Pons (tissue), 1 donor: Measurements from ENCODE around the gene CDK4.

ENCODE experiments used
- DNase-seq: peaks from one replicate; pipeline ENCODE4 v3.0.0-alpha.2; 2016; ENCODE audit warnings: low spot score

Gene CDK4

GRCh38 chr12:57756406-57757341, 4.6 kb upstream of the CDK4 start:
- no peak for DNase-seq

GRCh38 chr12:57755454-57756372, 3.6 kb upstream of the CDK4 start:
- no peak for DNase-seq

GRCh38 chr12:57755194-57755453, 3.0 kb upstream of the CDK4 start:
- no peak for DNase-seq

GRCh38 chr12:57754411-57755193, 2.5 kb upstream of the CDK4 start, which contains the start of gene MARCHF9:
MARCHF9 (plus strand) TSS chr12:57755103; CDS start chr12:57755529, 426 bp downstream.
- peak; percentile 41 for DNase-seq

GRCh38 chr12:57753756-57754337, 1.7 kb upstream of the CDK4 start:
- no peak for DNase-seq

GRCh38 chr12:57752668-57753000, 524 bp upstream of the CDK4 start:
- DNase-seq: no peak

GRCh38 chr12:57751432-57751787, 700 bp downstream of the CDK4 start:
- no peak for DNase-seq

GRCh38 chr12:57750561-57751431, 1.3 kb downstream of the CDK4 start:
- DNase-seq: no peak

- DNase-seq: no peak
These were observed 3.0 kb downstream of the CDK4 start for GRCh38 chr12:57749061-57749460.

- no peak for DNase-seq
These were observed 6.1 kb downstream of the CDK4 start for GRCh38 chr12:57746025-57746424.

GRCh38 chr12:57745485-57745881, 6.6 kb downstream of the CDK4 start:
- no peak for DNase-seq

- peak; percentile 99 for DNase-seq
These were observed 7.2 kb downstream of the CDK4 start, which contains the start of gene TSPAN31 for GRCh38 chr12:57744777-57745484. TSPAN31 (plus strand) TSS chr12:57745039; CDS start chr12:57745155, 116 bp downstream.

- DNase-seq: no peak
These were observed 7.8 kb downstream of the CDK4 start for GRCh38 chr12:57744194-57744776.

- no peak for DNase-seq
These were observed 8.3 kb downstream of the CDK4 start for GRCh38 chr12:57743769-57744168.

GRCh38 chr12:57741844-57742738, 10.0 kb downstream of the CDK4 start:
- no peak for DNase-seq

GRCh38 chr12:57741413-57741789, 10.7 kb downstream of the CDK4 start:
- DNase-seq: no peak

- no peak for DNase-seq
These were observed 11.3 kb downstream of the CDK4 start for GRCh38 chr12:57740656-57741412.

GRCh38 chr12:57739914-57740538, 12.1 kb downstream of the CDK4 start:
- DNase-seq: no peak
